ENCODE results near the gene SH2D6.

The SH2D6 gene

DNA sequence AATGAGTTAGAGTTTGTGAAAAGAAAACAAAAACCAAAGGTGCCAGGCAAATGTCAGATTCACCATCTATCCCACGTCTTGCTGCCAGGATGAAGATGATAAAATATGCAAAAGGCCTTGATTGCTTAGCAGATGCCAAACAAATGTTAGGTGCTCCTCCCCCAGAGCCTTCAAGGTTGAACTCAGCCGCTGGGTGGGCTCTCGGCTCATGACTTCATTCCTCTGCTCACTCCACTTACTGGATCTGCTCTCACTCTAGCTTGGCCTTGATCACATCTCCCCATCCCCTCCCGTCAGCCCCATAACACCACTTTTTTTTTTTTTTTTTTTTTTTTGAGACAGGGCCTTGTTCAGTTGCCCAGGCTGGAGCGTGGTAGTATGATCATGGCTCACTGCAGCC lies 38.5 kb downstream of the SH2D6 start:
- no peaks in the 10 kb centered on the region for H3K9me3 Mint-ChIP-seq
- H3K4me1 Mint-ChIP-seq, result no peaks in the 10 kb centered on the region
- DNase-seq (ENCODE audit: low spot score in 2 of 2) (no peak), ATAC-seq (no peak)
- H3K4me3 Mint-ChIP-seq, result no peak overlapping the region
- H3K36me3 Mint-ChIP-seq, result no peaks in the 10 kb centered on the region
- no peak overlapping the region for H3K27ac Mint-ChIP-seq

GRCh38 chr2:85457877-85458316 lies 39.4 kb downstream of the SH2D6 start:
- Mint-ChIP-seq H3K4me1 (no peaks in the 10 kb centered on the region), H3K4me3 (no peak overlapping the region), H3K9me3 (no peaks in the 10 kb centered on the region), H3K27ac (peak overlapping the region; percentile 35), H3K36me3 (no peaks in the 10 kb centered on the region)
- DNase-seq (ENCODE audit: low spot score in 2 of 2) (no peak), ATAC-seq (no peak)

DNA sequence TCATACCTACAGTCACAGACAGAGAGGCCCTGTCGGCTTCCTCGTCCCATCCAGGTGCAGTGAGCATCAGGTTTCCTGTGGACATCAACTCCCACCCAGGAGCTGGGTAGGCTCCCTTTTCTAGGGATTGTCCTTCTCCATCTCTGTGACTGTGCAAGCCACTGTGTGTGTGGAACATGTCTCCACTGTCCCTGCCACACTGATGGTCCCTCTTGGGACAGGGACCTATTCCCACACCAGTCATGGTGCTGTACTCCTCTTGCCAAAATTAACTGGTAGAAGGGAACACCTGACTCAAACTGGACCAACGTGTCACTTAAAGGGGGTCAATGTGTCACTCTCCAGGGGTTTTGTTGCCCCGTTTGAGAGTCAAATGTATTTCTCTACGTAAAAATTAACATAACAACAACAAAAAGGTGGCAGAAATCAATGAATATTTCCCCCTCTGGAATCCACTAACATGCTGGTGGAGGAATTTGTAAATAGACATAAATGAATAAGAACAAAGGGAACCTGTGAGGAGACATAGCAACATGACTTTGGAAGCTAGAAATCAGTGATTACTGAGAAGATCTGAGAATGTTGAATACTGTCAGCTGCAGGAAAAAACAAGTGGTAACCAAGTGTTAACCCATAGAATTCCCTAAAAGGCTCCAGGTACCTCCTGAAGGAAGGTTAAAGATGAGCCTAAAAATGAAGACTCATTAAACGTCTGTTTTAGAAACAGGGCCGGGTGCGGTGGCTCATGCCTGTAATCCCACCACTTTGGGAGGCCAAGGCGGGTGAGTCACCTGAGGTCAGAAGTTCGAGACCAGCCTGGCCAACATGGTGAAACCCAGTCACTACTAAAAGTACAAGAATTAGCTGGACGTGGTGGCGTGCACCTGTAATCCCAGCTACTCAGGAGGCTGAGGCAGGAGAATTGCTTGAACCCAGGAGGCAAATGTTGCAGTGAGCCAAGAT lies 40.4 kb downstream of the SH2D6 start:
- ATAC-seq (no peak), DNase-seq (ENCODE audit: low spot score in 2 of 2) (no peak)
- Mint-ChIP-seq H3K9me3 (no peaks in the 10 kb centered on the region), H3K36me3 (no peaks in the 10 kb centered on the region), H3K27ac (no peak overlapping the region), H3K4me1 (no peaks in the 10 kb centered on the region), H3K4me3 (no peak overlapping the region)

DNA sequence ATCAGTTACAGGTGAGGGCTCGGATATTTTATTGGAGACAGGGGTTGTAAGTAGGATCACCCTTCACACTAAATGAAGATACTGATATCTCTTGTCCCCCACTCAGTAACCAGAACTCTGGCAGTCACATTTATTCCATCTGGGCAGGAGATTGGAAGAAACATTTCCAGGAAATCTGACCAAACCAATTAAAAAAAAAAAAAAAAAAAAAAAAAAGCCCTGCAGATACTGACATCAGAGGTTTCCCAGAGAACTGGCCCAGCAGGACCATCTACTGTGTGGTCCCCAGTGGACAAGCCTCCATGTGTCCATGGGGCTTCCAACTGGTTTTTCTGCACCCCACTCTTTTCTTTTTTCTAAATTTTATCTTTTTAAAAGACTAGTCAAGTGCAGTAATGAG lies 41.3 kb downstream of the SH2D6 start:
- no peak for ATAC-seq
- H3K4me3 Mint-ChIP-seq, result no peak overlapping the region
- no peak overlapping the region for H3K27ac Mint-ChIP-seq
- no peaks in the 10 kb centered on the region for H3K9me3 Mint-ChIP-seq
- no peak for DNase-seq (ENCODE audit: low spot score in 2 of 2)
- H3K4me1 Mint-ChIP-seq, result no peaks in the 10 kb centered on the region
- no peaks in the 10 kb centered on the region for H3K36me3 Mint-ChIP-seq

GRCh38 chr2:85462322-85462721 lies 43.8 kb downstream of the SH2D6 start:
- ATAC-seq (no peak), DNase-seq (ENCODE audit: low spot score in 2 of 2) (no peak)
- no peaks in the 10 kb centered on the region for H3K9me3 Mint-ChIP-seq
- H3K4me3 Mint-ChIP-seq, result no peak overlapping the region
- no peaks in the 10 kb centered on the region for H3K36me3 Mint-ChIP-seq
- H3K27ac Mint-ChIP-seq, result no peak overlapping the region
- H3K4me1 Mint-ChIP-seq, result no peaks in the 10 kb centered on the region

DNA sequence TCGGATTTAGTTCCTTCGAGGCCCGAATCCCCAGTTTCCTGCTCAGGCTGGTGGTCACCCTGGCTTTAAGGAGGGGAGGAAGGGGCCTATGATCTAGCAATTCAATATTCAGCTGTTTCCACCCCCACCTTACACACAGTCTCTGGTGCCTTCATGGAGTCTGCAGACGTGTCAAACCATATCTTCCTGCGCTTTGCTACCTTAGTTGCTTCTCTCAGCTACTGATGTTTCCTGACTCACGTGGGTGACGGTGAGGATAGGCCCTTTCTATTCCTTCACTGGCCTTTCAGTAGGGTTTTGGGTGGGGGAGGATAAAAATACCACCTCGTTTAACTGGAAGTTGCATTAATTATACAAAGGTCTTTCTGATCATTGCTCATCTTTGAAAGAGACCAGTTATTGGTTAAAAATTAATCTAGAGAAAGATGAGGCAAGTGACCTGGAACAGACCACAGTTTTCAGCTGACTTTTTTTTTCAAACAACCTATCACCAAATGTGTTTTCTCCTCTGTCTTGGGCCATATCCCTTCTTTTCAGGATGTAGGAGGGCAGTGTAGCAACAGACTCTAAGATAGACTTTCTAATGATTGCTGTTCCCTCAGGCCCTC lies 49.7 kb downstream of the SH2D6 start:
- no peaks in the 10 kb centered on the region for H3K4me1 Mint-ChIP-seq
- H3K36me3 Mint-ChIP-seq, result no peaks in the 10 kb centered on the region
- no peaks in the 10 kb centered on the region for H3K9me3 Mint-ChIP-seq
- ATAC-seq (no peak), DNase-seq (ENCODE audit: low spot score in 2 of 2) (no peak)
- H3K4me3 Mint-ChIP-seq, result no peak overlapping the region
- H3K27ac Mint-ChIP-seq, result no peak overlapping the region

- Mint-ChIP-seq H3K27ac (no peak overlapping the region), H3K4me3 (no peak overlapping the region), H3K9me3 (no peaks in the 10 kb centered on the region), H3K36me3 (no peaks in the 10 kb centered on the region), H3K4me1 (no peaks in the 10 kb centered on the region)
- DNase-seq (ENCODE audit: low spot score in 2 of 2) (no peak), ATAC-seq (no peak)
Measured at GRCh38 chr2:85468704-85469349, 50.3 kb downstream of the SH2D6 start.

- ATAC-seq (peak; percentile 51), DNase-seq (ENCODE audit: low spot score in 2 of 2) (no peak)
- H3K4me1 Mint-ChIP-seq, result no peaks in the 10 kb centered on the region
- no peak overlapping the region for H3K27ac Mint-ChIP-seq
- no peak overlapping the region for H3K4me3 Mint-ChIP-seq
- H3K9me3 Mint-ChIP-seq, result no peaks in the 10 kb centered on the region
- H3K36me3 Mint-ChIP-seq, result no peaks in the 10 kb centered on the region
Measured at GRCh38 chr2:85470850-85471800, 52.6 kb downstream of the SH2D6 start.

- Mint-ChIP-seq H3K36me3 (no peaks in the 10 kb centered on the region), H3K4me3 (no peak overlapping the region), H3K27ac (no peak overlapping the region), H3K9me3 (no peaks in the 10 kb centered on the region), H3K4me1 (no peaks in the 10 kb centered on the region)
- DNase-seq (ENCODE audit: low spot score in 2 of 2) (no peak), ATAC-seq (no peak)
Measured at GRCh38 chr2:85472261-85472660, 53.7 kb downstream of the SH2D6 start.

GRCh38 chr2:85475799-85476490 lies 57.4 kb downstream of the SH2D6 start:
- H3K4me3 Mint-ChIP-seq, result no peak overlapping the region
- H3K9me3 Mint-ChIP-seq, result no peaks in the 10 kb centered on the region
- ATAC-seq (no peak), DNase-seq (ENCODE audit: low spot score in 2 of 2) (no peak)
- no peaks in the 10 kb centered on the region for H3K4me1 Mint-ChIP-seq
- H3K36me3 Mint-ChIP-seq, result no peaks in the 10 kb centered on the region
- no peak overlapping the region for H3K27ac Mint-ChIP-seq

GRCh38 chr2:85476624-85477023 lies 58.1 kb downstream of the SH2D6 start:
- DNase-seq (ENCODE audit: low spot score in 2 of 2) (no peak), ATAC-seq (no peak)
- no peak overlapping the region for H3K27ac Mint-ChIP-seq
- no peaks in the 10 kb centered on the region for H3K9me3 Mint-ChIP-seq
- no peaks in the 10 kb centered on the region for H3K36me3 Mint-ChIP-seq
- no peaks in the 10 kb centered on the region for H3K4me1 Mint-ChIP-seq
- no peak overlapping the region for H3K4me3 Mint-ChIP-seq

DNA sequence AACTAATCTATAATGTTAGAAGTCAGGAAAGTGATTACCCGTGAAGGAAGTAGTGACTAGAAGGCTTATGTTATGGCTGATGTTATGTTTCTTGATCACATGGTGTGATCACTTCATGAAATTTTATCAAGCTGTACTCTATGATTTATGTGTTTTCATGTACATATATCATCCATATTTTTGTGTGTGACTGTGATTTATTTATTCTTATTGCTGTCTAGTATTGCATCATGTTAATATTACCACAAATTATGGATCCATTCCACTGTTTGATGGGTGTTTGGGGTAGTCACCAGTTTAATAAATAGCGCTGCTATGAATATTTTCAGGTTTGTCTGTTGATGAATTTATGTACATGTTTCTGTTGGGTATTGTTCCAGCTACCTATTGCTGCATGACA lies 59.4 kb downstream of the SH2D6 start:
- H3K4me3 Mint-ChIP-seq, result no peak overlapping the region
- H3K9me3 Mint-ChIP-seq, result no peaks in the 10 kb centered on the region
- ATAC-seq (no peak), DNase-seq (ENCODE audit: low spot score in 2 of 2) (no peak)
- no peak overlapping the region for H3K27ac Mint-ChIP-seq
- H3K36me3 Mint-ChIP-seq, result no peaks in the 10 kb centered on the region
- no peaks in the 10 kb centered on the region for H3K4me1 Mint-ChIP-seq

DNA sequence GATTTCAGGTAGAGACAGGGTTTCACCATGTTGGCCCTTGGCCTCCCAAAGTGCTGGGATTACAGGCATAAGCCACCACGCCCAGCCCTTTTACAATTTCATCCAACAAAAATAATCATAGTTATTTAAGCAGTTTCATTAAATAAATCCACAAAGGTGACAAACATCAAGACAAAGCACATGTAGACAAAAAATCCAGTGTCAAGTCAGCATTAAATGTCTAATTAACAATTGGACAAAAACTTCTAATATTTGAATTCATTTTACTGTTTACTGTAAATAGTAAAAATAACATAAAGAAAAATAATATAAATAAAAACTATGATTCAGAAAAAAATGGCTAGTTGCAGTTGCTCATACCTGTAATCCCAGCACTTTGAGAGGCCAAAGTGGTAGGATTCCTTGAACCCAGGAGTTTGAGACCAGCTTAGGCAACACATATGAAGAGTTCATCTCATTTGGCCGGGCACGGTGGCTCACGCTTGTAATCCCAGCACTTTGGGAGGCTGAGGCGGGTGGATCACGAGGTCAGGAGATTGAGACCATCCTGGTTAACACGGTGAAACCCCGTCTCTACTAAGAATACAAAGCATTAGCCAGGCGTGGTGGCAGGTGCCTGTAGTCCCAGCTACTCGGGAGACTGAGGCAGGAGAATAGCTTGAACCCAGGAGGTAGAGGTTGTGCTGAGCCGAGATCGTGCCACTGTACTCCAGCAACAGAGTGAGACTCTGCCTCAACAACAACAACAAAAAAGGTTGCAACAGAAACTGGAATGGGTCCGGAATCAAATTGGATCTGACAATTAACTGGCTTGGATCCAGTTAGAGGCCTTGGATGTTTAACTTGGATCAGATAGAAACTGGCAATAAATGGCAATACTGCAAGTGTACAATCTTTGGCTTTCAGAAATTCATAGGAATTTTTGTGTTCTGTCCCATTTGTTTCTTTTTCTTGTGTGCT lies 63.6 kb downstream of the SH2D6 start:
- ATAC-seq, result no peak
- no peak for DNase-seq (ENCODE audit: low spot score in 2 of 2)
- H3K9me3 Mint-ChIP-seq, result no peaks in the 10 kb centered on the region
- H3K4me1 Mint-ChIP-seq, result no peaks in the 10 kb centered on the region
- H3K27ac Mint-ChIP-seq, result no peak overlapping the region
- H3K36me3 Mint-ChIP-seq, result no peaks in the 10 kb centered on the region
- H3K4me3 Mint-ChIP-seq, result no peak overlapping the region

Measured in stimulated activated effector memory CD8-positive, alpha-beta T cell treated with anti-CD3 and anti-CD28 coated beads, Interleukin-12 subunit alpha, Interleukin-12 subunit beta, amount 100 ng/mL, for 72 hours (primary cell).